GM18520 (cell line): ENCODE results near the gene TOP2B.

Experiments
- ATAC-seq: cut with Tn5 transposase; IDR thresholded peaks from one replicate; pipeline ENCODE4 v1.9.1; 2021; ENCODE audit not compliant: unreplicated experiment

Gene TOP2B

DNA sequence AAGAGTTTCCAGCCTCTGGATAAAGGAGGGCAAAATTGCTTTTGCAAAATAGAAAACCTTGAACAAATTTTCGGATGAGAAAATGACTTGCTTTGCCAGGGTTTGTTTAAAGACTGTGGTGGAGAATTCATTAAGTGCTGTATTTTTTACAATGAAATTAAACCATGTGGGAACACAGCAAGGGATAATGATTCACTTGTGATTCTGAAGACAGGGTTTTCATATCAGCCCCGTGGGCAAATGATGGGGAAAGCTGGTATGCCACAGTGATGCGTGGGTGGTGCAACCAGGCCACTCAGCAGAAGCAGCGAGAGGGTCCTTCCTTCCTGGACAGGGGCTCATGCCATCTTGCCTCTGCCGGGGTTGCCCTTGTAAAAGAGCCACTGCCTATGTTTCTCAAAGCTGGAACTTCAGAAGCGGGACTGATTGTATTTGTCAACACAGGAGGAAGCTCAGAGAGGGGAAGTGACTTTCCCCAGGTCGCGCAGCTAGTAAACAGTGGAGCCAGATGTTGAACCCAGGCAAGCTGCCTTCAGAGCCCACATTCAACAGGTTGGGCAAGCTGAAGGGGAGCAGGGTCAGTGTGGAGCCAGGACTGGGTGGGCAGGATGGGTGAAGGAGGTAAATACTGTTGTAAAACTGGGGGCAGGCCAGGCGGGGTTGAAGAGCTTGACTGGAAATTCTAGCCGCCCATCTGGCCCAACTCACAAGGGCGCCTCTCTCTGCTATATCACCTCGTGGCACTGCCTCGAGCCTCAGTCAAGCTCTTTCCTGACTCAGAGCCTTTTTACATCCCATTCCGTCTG, 79.1 kb downstream of the TOP2B start:
- ATAC-seq: no peak

DNA sequence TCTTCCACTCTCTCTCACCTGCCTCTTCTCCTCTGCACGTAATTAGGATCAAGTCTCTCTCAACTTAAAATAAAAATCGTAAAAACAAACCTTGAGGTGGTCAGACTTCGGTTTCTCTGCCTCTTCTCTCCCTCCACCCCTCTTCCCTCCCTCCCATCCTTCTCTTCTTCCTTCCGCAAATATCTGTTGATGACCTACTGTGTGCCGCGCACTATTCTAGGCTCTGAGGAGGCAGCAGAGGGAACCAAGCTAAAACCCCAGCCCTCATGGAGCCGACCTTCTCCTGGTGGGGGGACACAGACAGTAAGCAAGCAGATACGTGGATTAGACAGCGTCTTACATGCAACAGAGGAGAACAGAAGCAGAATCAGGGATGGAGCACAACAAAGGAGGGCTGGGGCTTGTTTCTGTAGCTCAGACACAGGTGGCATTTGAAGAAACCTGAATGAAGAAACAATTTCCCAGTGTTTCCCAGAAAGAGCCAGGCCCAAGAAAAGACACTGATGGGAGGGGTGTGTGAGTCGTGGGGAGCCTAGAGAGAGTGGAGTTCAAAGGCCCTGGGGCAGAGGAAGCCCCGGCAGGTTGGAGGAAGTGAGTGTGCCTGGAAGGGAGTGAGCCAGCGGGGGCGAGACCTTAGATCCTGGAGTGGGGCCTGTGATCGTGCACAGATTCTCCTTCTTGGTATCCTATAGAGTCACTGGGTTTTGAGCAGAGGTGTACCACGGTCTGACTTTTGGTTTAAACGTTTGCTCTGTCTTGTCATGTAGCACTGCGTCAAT, 80.5 kb downstream of the TOP2B start:
- ATAC-seq: no peak

DNA sequence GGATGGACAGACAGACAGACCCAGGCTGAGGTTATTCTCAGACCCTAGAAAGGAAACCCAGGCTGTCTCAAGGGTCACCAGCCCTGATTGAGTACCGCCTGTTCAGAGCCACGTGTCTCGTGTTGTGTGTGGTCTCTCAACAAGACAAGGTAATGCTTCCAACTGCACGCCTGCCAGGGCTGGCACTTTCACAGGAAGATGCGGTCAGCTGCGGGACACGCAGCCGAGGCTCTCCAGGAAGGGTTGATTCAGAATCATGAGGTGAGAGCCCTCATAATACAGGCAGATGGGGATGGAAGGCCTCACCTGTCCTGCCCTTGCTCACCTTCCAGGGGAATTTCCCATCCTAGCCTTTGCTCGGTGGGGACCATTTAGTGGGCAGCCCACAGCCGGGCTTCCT, 81.4 kb downstream of the TOP2B start:
- no peak for ATAC-seq

DNA sequence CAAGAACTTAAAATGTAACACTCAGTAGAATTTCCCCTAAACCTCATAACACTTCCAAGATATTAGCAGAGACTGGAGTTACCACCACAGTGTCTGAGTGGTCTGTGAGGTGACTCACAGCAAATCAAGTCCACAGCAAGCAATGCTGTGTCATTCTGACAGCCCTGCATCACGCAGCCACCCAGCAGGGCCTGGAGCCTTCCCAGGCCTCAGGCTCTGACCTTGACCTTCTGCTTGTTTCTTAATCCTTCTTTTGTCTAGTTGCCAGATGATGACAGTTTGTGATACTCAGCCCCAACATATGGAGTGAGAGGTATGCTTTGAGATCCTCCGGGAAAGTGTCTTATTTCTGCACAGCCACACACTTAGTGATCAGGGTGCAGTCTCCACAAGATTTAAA, 82.5 kb downstream of the TOP2B start:
- no peak for ATAC-seq

DNA sequence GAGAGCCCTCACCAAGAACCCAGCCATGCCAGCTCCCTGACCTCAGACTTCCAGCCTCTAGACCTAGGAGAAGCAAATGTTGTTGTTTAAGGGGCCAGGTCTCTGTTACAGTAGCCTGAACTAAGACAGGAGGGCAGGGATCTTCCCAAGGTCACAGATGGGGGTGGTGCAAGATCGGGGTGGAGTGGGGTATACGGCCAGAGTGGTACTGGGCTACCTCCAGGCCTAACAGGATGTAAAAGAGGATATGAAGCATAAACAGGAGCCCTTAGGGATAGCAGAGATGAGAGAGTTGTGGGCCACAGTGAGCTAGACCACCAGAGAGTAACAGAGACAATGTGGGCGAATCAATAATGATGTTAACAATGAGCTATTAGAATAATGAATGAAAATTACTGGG, 82.9 kb downstream of the TOP2B start:
- ATAC-seq: no peak

DNA sequence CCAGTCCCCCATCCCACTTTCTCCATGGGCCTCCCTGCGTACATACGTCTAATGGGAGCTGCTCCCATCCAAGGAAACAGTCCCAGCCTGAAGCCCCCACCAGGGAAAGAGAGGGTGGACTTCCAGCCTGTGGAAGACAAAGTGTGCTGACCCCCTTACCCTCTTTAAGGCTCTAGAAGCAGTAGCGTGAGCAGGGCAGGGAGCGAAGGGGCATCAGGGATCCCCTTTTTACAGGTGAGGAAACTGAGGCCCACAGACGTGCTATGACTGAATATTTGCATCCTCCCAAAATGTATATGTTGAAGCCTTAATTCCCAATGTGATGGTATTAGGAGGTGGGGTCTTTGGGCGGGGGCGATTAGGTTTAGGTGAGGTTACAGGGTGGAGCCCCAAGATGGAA, 83.4 kb downstream of the TOP2B start:
- no peak for ATAC-seq

DNA sequence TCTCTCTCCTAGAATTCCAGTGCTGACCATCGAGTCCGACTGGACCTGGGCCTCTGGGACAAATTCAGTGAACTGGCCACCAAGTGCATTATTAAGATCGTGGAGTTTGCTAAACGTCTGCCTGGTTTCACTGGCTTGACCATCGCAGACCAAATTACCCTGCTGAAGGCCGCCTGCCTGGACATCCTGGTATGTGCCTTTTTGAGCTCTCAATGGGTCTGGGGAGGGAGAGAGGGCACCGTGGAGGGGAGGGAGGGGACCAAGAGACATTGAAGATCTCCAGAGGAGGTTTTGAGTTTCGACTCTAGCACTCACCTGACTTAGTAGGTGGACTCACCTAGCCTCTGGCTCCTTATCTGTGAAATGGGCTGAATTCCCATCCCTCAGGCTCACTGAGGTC, 84.2 kb downstream of the TOP2B start:
- ATAC-seq: no peak

DNA sequence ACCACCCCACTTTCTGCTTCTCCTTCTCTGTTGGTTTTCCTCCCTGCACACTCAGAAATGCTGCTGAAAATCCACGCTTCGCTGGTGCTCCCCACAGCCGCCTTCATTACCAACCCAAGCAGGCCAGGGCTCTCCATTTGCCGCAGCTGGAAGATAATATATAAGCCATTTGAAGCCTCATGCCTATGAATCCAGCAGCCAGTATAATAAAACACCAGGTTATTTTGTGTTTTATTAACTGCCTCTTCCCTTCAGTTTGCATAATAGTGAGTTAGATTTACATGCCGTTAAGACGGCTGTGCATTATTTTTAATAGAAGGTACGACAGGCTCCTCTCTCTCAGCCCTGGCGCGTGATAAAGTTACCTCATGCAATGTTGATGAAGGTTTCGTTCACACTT, 86.6 kb downstream of the TOP2B start:
- no peak for ATAC-seq

DNA sequence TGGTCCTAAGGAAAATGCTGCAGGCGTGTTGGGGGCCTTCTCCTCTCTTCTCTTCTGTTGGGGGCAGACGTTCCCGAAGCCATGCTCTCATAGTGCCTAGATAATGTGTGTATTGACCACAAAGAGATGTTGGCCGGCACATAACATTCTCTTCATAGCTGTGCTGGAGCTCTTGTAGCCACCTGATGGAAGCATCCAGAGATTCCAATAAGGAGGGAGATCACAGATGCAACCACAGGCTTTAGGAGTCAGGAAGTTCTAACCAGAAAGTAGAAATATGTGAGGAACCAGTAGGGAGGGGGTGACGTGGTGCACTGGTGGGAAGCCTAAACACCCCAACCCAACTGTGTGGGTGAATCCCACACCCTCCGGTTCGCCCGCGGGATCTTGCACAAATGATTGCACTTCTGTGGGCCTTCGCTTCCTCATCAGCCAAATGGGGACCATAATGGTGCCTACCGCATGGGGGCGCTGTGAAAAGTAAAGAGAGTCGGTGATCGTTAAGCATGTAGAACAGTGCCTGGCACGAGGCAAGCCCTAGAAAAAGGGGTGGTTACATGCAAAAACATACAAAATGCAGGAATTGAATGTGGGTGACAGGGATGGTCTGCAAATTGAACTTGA, 87.8 kb downstream of the TOP2B start:
- no peak for ATAC-seq

DNA sequence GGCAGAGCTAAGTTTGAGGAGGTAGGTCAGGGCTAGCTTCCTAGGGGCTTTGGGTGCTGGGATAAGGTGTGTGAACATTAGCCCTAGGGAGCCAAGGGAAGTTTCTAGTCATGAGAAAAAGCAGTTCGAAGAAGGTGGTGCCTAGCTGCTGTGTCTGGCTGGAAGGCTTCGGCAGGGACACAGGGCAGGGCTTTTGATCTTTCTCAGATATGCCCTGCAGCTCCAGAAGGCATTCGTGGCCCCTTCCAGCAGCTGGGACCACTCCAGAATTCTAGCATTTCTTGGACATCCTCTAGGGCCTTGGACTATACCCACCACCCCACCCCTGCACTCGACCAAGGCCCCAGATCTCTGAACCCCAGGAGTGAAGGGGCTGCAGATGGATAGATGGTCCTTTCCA, 88.6 kb downstream of the TOP2B start:
- no peak for ATAC-seq

DNA sequence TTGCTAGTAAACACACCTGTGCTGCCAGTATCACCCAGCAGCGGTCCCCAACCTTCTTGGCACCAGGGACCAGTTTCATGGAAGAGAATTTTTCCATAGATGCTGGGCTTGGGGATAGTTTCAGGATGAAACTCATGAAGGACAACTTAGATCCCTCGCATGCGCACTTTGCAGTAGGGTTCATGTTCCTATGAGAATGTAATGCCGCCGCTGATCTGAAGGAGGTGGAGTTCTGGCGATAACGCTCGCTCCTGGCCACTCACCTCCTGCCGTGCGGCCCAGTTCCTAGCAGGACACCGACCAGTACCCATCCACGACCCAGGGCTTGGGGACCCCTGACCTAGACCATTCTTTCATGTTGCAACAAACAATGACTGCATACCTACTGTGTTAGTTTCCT, 89.7 kb downstream of the TOP2B start:
- no peak for ATAC-seq

DNA sequence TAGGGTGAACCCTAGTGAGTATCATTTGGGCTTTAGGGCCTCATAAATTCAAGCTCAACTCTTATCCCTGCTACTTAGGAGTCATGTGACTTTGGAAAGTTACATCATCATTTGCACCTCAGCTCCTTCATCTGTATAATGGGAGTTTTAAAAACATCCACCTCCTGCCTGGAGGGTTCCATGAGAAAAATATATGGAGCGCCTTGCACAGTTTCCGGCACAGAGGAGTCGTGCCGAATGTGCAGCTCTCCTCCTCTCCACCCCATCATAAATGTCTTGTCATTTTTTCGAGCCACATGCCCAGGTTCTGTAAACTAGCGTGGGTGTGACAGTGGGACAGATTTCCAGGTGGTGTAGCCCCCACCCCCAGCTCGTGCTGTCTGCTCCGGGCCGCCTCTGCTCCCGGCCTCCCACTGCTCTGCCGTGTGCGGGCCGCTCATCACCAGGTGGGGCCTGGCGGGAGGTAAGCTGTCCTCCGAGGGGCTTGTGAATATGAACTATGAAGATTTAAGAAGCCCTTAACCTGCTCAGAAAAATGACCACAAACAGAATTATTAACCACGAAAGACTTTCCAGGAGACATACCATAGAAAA, 90.4 kb downstream of the TOP2B start:
- ATAC-seq: no peak

DNA sequence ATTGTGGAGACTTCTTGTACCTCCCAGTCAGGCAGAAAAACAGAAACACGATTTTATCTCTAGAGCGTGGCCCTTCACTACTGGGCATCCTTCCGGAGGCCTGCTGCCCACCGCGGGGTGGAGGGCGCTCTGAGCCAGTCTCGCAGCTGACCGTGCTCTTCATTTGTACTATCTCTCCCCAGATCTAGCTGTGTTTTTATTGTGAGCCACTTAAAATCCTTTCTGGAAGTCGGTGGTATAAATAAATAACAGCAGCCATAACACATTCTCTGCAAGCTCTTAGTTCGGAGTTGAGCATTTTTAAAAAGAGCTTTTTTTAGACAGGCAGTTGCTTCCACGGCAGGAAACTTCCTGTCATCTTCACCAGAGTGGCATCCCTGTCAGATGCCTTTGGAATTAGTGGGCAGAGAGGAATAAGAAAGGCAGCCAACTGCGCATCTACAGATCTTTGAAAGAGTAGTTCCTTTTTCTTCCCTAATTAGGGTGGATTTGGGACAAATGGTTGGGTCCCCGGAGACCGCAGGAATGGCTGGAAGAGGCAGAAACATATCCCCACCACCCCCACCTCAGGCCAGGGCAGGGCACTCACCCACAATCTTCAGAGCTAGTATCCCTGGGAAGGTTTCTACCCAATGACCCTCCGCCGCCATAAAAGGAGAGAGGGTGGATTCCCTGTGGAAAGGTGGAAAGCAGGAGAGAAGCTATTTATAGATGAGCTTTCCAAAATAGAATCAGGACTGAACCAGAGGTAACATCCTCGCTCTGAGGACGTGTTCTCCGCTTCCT, 91.1 kb downstream of the TOP2B start:
- no peak for ATAC-seq

DNA sequence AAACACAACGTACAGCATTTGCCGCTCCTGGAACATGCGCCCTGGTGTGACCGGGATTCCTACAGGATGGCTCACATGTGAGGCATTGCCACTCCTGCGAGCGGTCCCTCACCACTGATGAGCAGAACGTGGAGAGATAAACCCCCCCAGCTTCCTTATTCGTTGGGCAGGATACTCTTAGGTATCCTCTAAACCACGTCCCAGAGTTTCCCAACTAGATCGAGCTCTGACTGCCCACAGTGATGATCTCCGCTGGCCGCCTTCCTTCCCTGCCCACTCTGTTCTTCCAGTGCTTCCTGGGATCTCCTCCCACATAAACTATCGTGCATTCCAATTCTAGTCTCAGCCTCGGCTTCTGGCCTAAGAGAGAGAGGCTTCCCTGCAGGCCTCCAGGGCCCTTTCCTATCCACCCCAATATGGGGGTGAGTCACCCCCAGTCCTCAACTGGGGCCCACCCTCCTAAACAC, 91.8 kb downstream of the TOP2B start:
- no peak for ATAC-seq

DNA sequence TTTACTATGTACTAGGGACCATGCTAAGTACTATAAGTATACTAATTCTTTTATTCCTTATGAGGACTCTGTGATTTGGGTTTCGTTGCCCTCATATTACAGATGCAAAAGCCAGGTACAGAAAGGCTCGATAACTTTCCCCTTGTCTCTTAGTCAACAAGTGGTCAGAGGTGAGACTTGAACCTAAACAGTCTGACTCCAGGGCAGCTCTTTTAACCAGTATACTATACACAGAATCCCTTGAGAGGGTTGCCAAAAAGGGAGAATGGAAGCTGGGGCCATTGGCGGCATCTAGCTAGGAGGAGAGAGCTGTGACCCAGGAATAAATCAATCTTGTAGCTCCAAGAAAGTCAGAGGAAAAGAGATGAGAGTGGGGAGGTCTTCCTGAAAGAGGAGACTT, 92.4 kb downstream of the TOP2B start:
- no peak for ATAC-seq

DNA sequence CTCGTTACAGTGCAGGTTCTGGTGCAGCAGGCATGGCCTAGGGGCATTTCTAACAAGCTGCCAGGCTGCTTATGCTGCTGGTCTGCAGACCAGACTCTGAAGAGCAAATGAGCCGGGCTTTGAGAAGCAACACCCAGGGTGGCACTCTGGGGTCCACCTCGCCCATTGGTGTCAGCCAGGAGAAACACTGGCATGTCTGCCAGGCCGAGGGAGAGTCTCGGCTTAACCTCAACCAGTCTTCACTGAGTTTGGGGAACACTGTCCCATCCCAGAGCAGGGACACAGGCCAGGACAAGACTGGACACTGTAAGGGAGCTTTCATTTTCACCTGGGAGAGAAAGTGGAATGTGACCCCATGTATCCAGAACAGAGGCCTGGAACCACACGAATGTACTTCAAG, 93.4 kb downstream of the TOP2B start:
- ATAC-seq: no peak

DNA sequence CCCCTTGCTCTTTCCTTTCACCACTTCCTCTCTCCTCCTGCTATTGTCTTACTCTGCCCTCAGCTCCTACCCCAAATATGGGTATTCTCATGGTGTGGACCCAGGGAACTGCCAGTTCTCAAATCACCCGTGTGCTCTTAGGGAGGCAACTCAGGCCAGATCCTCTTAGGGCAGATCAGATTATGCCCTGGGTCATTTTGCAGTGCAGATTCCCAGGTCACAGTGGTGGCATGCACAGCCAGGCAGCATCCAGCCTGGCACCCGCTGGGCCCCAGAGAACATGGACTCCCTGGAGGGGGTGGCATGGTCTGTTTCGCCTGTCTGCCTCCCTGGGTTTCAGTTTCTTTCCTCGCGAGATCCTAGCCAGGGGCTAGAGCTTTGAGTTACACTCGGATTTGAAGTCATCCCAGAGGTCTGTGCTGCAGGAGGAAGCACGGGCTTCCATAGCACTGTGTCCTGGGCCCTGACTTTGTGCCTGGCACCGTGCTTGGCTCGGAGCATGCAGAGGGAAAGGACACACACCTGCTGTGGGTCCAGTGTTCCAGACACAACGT, 96.1 kb downstream of the TOP2B start:
- ATAC-seq: no peak

DNA sequence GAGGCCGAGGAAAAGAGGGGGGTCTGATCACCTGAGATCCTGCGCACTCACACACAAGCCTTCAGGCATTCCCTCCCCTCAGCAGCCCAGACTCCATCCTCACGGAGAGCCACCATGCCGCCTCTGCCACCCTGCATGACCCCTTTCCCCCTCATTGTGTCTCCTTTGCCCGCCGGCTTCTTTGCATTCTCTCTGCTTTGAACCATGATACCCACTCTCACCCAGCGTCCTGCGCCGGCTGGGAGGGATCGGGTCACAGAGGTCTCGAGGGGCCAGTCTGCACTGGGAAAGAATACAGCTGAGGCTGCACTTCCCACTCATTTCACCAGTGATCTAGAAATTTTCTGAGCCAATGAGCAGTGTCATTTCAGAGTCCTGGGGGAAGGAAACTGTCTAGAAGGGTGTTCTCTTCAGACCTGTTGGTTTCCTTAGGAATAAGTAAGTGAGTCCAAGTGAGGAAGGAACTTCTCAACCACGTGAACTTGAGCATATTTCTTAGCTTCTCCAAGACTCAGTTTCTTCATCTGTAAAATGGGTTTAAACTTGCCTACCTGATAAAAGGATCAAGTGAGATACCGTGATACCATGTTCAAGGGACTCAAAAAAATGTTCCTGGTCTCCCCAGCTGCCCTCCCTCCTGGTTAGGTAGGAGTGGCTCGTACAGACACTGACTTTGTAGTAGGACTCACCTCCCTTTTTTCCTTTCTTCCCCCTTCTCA, 96.7 kb downstream of the TOP2B start:
- ATAC-seq: no peak

DNA sequence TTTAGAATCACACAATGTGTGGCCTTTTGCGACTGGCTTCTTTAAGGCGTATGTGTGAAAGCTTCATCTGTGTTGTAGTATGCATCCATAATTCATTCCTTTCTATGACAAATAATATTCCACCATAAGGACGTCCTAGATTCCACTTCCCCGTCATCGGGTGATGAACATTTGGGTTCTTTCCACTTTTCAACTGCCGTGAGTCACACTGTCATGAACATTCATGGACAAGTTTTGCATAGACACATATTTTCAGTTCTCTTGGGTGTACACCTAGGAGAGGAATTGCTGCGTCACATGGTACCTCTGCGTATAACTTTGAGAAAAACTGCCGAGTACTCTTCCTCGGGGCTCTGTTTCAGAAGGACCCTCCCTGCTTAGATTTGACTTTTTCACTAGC, 97.3 kb downstream of the TOP2B start:
- no peak for ATAC-seq

DNA sequence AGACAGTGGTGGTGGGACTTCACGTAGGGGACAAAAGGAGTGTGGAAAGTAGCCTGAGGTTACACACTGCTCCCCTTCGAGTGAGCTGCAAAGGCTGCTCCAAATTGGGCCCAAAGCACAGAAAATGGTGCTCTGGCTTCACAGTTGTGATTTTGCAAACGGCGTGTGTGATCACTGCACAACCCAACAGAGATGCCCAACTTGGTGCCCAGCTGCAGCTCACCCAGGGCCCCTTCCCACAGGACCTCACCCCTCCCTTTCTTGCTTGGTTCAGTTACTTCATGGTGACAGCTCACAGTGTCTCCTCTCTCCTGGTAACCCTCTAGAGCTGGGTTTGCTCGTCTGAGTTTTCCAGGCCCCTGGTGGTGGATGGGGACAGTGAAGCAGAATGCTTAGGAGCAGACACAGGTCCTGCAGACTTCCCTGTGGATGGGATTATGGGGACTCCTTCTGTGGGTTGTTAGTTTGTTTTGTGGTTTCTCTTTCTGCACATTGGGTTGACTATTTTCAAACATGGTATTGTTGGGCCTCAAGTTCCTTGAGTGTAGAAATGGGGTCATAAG, 98.3 kb downstream of the TOP2B start:
- no peak for ATAC-seq
